HUDEP-2 (cell line): ENCODE measurements around the gene HERC2.

Source experiments
- DNase-seq, 76 experiments: peaks; one replicate each; lab custom pipeline; 2025; ENCODE audit not compliant: unreplicated experiment in 76 of 76; lab: John Stamatoyannopoulos, UW

HERC2 gene

GRCh38 chr15:28114721-28115622 lies 207.0 kb downstream of the HERC2 start:
- no peak for DNase-seq

DNA sequence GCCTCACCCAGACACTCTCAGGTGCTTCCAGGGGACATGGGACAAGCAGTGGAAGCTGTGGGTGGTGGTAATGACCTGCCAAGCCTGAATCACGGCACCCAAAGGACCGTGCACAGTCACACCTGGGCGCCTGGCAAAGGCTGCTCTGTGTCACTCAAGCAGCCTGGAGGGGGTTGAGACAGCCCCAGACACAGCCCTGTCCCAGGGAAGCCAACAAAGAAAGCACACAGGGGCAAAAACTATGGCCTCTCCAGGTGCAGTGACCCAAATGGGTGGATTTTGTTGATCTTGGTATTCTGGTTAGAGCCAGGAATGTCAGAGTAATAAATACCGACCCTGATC lies 207.9 kb downstream of the HERC2 start:
- no peak for DNase-seq

DNA sequence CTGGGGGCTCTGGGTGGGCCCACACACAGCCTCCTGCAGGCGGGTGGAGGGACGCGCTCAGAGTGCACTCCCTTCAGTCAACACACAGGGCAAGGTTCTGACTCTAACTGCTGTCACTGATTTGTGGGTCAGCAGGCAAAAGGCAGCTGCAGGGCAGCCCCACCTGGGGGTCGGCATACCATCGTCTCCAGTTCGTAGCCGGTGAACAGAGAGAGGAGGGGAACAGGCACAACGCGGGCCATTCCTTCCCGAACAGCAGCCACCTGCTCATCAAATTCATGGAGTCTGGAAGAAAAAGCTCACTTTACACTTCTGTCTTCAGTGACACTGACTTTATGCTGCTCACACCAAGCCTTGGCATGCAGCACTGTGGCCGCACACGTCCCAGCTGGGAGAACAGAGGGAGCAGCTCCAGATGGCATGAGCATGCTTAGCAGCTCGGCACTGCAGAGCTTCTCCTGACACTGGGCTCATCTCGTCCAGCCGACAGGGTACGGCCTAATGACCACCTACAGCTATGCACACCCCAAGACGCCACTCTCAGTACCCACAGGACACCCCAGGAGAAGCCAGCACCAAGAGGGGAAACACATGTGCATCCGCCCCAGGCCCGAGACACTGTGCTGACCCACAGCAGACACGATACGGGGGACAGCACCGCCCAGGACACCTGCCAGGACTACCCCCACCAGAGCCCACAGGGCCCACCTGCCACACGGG lies 208.4 kb downstream of the HERC2 start:
- no peak for DNase-seq

GRCh38 chr15:28112962-28113361 lies 209.0 kb downstream of the HERC2 start:
- DNase-seq, result no peak

- DNase-seq, result no peak
These were observed 209.7 kb downstream of the HERC2 start for GRCh38 chr15:28112101-28112760.

GRCh38 chr15:28111543-28111942 lies 210.4 kb downstream of the HERC2 start:
- no peak for DNase-seq

DNA sequence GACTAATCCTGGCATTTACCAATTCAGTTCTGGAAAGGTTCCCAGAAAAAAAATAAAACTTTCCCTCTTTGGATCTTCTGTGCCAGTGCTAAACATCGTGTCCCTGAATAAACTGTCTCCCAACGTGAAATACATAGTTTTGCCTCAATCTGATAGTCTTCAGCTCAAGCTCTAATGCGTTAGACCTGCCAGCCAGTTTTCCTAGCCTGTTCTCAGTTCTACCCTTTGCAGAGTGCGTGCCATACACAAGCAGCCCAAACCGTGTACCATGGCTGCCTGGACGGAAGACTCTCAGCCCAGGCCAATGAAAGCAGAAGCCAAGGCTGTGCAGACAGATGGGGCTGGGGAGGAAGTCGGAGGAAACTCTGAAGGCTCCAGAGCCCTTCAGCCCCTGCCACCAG lies 211.5 kb downstream of the HERC2 start:
- DNase-seq, result no peak

DNA sequence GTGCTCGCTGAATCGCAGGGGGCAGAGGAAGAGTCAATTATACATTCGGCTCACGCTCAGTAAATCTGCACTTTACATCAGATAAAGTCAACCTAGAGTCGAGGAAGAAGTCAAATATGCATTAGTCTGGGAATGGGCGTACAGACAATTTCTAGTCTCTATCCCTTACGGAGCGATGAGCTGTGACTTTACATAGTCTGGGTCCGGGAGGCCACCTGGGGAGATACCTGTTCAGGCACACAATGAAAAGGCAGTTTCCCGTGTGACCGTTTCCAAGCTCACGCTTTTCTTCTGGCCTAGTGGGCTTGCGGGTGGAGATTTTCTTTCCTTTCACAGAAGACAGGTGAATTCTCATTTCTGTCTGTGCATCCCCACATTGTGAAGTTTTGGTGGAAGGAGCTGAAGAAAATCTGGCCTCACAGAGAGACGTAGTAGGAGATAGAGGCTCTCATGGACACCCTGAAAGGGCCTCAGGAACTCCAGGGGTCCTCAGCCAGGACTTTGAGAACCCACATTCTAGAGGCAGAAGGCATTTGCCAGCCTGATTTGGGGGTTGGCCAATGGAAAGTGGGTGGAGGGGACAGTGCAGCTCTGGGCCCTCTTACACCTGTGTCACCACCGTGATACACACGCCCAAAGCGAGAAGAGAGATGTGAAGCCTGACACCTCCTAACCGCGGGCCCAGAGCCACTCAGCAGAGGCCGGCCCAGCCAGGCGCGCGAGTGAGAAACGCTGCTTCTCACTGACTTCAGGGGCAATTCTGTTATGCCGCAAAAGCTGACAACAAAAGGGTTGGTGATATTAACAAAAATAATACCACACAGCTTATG lies 212.1 kb downstream of the HERC2 start:
- DNase-seq, result no peak

- DNase-seq, result no peak
These were observed 214.1 kb downstream of the HERC2 start for GRCh38 chr15:28107904-28108275.

GRCh38 chr15:28107111-28107903 lies 214.7 kb downstream of the HERC2 start:
- DNase-seq, result no peak

DNA sequence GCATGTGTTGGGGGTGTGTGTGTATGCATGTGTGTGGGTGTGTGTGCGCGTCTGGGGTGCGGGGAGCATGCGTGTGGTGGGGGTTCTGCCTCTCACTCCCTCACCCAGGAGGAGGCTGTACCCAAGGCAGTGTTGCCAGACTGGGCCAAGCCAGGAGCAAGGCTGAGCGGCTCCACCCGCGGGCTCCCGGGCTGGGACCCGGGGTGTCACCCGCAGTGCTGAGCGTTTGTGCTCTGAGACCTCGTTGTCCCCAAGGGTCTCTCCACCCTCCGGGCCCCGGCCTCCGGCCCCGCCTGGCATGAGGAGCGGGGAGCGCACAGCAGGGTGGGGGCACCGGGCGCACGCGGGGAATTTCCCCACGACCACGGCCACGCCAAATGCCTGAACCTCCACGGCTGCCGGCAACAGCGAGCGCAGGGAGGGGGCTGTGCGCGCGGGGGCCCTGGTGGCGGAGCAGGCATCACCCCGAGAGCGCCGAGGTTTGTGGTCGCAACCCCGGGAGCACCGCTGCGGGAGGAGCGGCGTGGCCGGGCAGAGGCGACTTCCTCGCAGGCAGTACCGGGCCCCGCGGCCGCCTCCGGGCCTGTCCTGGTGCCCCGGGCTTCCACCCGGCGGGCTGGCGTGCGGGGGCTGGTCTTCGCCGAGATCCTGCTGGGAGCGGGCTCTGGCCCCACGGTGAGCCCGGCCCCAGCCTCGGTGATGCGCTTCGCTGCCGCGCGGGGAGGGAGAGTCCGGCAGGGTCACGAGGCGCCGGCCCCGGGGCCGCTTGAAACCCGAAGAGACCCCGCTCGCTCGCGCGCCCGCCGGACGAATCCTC lies 215.5 kb downstream of the HERC2 start:
- no peak for DNase-seq

DNA sequence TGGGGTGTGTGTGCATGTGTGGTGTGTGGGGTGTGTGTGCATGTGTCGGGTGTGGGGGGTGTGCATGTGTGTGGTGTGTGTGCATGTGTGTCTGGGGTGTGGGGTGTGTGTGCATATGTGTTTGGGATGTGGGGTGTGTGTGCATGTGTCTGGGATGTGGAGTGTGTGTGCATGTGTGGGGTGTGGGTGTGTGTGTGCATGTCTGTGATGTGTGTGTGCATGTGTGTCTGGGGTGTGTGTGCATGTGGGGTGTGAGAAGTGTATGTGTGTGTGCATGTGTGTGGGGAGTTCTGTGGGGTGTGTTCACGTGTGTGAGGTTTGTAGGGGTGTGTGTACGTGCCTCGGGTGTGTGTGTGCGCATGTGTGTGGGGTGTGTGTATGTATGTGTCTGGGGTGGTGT lies 216.2 kb downstream of the HERC2 start:
- DNase-seq, result no peak

DNA sequence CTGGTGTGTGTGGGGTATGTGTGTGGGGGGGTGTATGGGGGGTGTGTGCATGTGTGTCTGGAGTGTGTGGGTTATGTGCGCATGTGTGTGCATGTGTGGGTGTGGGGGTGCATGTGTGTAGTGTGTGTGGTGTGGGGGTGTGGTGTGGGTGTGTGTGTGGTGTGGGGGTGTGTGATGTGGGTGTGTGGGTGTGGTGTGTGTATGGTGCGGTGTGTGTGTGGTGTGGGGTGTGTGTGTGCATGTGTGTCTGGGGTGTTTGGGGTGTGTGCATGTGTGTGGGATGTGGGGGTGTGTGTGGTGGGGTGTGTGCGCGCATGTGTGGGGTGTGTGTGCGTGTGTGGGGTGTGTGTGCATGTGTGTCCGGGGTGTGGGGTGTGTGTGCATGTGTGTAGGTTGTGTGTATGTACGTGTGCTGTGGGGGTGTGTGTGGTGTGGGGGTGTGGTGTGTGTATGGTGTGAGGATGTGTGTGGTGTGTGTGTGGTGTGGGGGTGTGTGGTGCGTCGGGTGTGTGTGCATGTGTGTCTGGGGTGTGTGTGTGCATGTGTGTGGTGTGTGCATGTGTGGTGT lies 216.7 kb downstream of the HERC2 start:
- no peak for DNase-seq

DNA sequence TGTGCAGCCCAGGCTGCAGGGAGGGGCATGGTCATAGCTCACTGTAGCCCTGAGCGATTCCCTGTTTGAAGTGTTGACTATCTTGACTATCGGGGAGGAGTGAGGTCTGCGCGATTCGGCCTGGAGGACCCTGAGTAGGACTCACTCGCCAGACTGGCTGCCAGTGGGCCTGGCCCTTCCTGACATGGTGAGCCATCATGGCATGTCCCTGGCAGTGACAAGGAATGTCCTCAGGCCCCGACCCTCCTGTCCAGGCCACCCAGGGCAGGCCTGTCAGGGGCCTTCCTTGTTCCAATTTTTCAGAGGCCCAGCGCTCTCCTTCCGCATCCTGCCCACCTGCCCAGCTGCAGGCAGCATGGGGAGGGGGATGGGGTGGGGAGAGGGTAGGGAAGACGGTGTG lies 217.7 kb downstream of the HERC2 start:
- no peak for DNase-seq

DNA sequence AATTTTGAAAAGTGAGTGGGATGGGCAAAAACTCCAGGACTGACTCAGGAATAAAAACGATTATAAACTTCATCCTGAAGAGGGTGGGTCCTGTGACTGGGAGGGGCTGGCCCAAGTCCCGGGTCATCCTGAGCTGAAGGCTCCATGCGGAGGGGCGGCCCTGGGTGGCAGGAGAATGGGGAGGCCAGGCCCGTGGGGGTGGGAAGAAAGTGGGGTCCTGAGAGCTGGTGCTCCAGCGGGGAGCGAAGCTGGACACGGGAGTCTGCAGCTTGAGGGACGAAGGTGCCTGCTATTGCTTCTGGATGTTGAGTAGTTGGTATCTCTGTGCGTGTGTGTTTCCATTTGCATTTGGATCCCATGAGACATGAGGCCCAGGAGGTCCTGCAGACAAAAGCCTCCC lies 218.1 kb downstream of the HERC2 start:
- DNase-seq, result no peak

DNA sequence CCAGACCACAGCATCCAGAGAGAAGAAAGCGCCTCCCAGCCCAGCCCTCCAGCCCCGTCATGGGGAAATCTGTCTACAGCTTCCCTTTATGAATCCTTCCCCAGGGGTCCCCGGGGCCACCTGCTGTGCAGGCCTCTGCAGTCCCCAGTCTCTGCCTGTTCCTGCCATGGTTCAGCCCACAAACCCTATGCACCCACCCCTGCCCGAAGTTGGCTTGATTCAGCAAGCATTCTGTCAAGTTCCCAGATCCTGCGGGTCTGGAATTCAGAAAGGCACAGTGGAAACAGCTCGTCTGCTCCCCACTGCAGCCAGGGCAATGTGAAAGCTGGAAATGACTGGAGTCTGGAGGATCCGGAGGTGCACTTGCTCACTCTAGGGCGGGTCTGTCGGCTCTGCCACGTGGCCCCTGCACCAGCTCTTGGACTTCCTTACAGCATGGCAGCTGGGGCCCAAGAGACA lies 220.0 kb downstream of the HERC2 start:
- DNase-seq, result no peak

DNA sequence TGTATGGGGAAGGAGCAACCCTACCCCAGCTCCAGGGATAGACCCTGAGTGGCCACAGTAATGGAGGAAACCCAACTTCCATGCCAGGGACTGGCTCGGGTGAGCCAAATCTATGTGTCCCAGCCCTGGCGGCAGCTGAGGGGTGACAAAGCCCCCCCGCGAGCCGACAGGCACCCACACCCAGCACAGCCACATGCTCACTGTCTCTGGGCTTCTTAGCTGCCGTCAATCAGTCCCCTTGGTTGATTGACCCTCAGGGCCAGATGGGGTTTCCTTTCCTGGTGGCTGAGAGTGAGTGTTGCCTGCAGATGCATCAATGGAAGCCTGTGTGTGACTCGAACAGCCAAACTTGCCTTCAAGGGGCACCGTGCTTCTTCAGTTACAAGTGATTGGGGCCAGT lies 220.8 kb downstream of the HERC2 start:
- DNase-seq, result no peak

DNA sequence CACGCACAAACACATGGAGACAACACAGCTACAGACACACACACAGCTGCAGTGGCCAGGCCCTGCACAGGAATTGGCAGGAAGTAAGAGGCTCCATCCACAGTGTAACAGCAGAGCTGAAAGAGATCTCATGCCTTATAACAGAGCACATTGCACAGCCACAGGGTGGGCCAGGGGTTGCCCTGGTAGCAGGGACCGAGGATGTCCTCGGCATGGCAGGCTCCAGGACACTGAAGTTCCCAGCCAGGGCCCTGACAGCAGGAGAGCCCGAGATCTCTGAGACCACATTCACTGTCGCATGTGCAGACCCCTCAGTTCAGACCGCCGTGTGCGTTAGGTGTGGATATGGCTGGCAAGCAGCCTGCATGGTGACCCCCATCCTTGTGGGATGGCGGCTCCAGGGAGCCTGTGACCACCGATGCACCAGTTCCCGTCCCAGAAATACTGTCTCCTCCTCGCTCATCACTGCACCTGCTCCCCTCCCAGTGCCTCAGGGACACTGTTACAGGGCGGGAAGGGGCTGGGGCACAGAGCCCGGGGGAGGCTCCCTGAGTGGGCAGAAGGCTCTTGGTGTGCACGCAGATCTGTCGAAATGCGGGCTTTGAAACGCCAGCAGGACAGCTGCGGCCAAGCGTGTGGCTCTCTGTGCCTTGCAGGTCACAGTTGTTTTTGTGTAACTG lies 221.3 kb downstream of the HERC2 start:
- no peak for DNase-seq
